Measurements from ENCODE around the gene NR1H2.

NR1H2 gene

GRCh38 chr19:50399368-50399745 lies 23.1 kb downstream of the NR1H2 start:
- DNase-seq: no peak

- no peak for DNase-seq
Observed at GRCh38 chr19:50401605-50402450, 25.6 kb downstream of the NR1H2 start.

GRCh38 chr19:50402544-50403301 lies 26.5 kb downstream of the NR1H2 start:
- no peak for DNase-seq

GRCh38 chr19:50406156-50406820 lies 30.0 kb downstream of the NR1H2 start:
- DNase-seq: no peak

GRCh38 chr19:50406829-50407228 lies 30.6 kb downstream of the NR1H2 start:
- DNase-seq: no peak

- no peak for DNase-seq
Observed at GRCh38 chr19:50409347-50409746, 33.1 kb downstream of the NR1H2 start.

GRCh38 chr19:50410109-50410508 lies 33.9 kb downstream of the NR1H2 start:
- DNase-seq: no peak

- DNase-seq: no peak
Observed at GRCh38 chr19:50412419-50412818, 36.2 kb downstream of the NR1H2 start.

GRCh38 chr19:50413096-50413495 lies 36.8 kb downstream of the NR1H2 start:
- no peak for DNase-seq

- DNase-seq: no peak
Observed at GRCh38 chr19:50413531-50413930, 37.3 kb downstream of the NR1H2 start.

GRCh38 chr19:50414864-50415660 lies 38.8 kb downstream of the NR1H2 start:
- DNase-seq: peak in 41 of 58 donors; percentile 3 to 55 (median 16)

- peak in 2 of 58 donors; percentile 4 to 22 for DNase-seq
Observed at GRCh38 chr19:50415661-50416033, 39.4 kb downstream of the NR1H2 start.

- no peak for DNase-seq
Observed at GRCh38 chr19:50416034-50416977, 40.0 kb downstream of the NR1H2 start.

- no peak for DNase-seq
Observed at GRCh38 chr19:50417111-50418081, 41.1 kb downstream of the NR1H2 start.

- DNase-seq: no peak
Observed at GRCh38 chr19:50418176-50419021, 42.1 kb downstream of the NR1H2 start, which contains the start of gene SPIB. Gene SPIB (plus strand): TSS chr19:50418938. CDS start chr19:50418963, 25 bp downstream.

GRCh38 chr19:50419022-50419579 lies 42.8 kb downstream of the NR1H2 start:
- no peak for DNase-seq

- no peak for DNase-seq
Observed at GRCh38 chr19:50419580-50420035, 43.4 kb downstream of the NR1H2 start.
